ENCODE measurements around the gene NOD1.
A peak's percentile ranks its signal among the peaks of the same experiment; 100 is the strongest.

NOD1 gene

DNA sequence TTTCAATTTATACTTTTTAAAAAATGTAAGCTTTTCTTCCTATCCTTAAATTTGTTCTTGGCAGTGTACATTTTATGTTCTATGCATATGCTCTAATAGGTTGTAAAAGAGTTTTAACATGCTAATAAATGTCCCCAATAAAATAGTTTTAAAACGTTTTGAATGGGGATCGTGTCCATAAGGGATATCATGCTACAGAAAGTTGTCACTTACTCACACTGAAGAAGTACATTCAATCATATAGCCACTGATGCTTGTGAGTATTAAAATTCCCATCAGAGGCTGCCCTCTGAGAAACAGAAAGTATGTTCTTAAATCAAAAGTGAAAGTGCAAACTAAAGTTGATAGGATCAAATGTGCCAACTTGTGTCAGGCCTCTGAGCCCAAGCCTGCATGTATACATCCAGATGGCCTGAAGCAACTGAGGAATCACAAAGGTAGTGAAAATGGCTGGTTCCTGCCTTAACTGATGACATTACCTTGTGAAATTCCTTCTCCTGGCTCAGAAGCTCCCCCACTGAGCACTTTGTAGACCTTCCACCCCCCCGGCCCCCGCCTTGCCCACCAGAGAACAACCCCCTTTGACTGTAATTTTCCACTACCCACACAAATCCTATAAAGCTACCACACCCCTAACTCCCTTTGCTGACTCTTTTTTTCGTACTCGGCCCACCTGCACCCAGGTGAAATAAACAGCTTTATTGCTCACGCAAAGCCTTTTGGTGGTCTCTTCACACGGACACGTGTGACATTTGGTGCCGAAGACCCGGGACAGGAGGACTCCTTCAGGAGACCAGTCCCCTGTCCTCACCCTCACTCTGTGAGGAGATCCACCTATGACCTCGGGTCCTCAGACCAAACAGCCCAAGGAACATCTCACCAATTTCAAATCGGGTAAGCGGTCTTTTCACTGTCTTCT lies 877 bp upstream of the NOD1 start:
- no peaks in the 10 kb centered on the region for H3K9me3 ChIP-seq (ENCODE audit: control insufficient read depth, low read length)
- H3K79me2 ChIP-seq, result peaks cover 4% of the 10 kb centered on the region
- peak overlapping the region; percentile 88 for H3K27ac ChIP-seq
- peak overlapping the region; percentile 75 for H3K4me3 ChIP-seq (ENCODE audit: low read depth, low read length)
- peak overlapping the region; percentile 84 for H2AFZ ChIP-seq
- no peaks in the 10 kb centered on the region for H3K27me3 ChIP-seq (ENCODE audit: control insufficient read depth, insufficient read depth, low read length)
- peak overlapping the region; percentile 54 for H3K9ac ChIP-seq
- TF ChIP-seq, protein P1, sequence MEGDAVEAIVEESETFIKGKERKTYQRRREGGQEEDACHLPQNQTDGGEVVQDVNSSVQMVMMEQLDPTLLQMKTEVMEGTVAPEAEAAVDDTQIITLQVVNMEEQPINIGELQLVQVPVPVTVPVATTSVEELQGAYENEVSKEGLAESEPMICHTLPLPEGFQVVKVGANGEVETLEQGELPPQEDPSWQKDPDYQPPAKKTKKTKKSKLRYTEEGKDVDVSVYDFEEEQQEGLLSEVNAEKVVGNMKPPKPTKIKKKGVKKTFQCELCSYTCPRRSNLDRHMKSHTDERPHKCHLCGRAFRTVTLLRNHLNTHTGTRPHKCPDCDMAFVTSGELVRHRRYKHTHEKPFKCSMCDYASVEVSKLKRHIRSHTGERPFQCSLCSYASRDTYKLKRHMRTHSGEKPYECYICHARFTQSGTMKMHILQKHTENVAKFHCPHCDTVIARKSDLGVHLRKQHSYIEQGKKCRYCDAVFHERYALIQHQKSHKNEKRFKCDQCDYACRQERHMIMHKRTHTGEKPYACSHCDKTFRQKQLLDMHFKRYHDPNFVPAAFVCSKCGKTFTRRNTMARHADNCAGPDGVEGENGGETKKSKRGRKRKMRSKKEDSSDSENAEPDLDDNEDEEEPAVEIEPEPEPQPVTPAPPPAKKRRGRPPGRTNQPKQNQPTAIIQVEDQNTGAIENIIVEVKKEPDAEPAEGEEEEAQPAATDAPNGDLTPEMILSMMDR (IDR thresholded peaks at IDR 0.05), result no peak
- peak overlapping the region; percentile 98 for H3K4me2 ChIP-seq (ENCODE audit: low read length)
- H3K4me1 ChIP-seq, result no peaks in the 10 kb centered on the region
- H3K36me3 ChIP-seq (ENCODE audit: control insufficient read depth, insufficient read depth, low read length), result no peaks in the 10 kb centered on the region

DNA sequence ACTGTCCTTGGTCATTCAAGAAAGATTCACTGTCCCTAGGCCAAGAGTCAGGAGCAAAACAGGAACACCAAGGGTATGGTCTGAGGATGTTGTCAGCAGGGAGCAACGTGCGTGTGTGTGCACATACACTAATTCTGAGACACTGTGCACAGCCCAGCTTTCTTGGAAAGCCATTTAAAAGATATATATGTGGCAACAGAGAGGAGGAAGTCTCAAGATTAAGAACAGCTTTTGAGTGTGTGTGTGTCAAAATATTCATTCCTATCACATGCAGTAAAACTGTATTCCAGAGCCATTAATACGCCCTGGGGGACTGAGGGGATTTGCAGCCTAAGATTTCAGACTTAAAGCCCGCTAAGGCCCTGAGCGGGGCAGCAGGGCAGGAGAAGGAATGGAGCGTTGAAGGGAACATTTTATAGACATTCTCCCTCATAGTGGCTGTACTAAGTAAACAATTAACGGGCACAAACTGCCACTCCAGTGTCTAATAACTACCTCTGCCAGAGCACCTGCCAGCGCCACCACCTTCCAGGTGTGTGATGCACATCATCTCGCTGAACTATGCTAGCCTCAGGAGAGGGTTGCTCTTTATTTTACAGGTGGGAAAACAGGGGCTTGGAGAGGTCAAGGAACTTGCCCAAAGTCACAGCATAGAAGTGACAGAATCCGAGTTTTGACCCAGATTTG lies 2.0 kb downstream of the NOD1 start:
- H3K4me3 ChIP-seq (ENCODE audit: low read depth, low read length), result no peak overlapping the region
- no peaks in the 10 kb centered on the region for H3K27me3 ChIP-seq (ENCODE audit: control insufficient read depth, insufficient read depth, low read length)
- H3K9ac ChIP-seq, result no peak overlapping the region
- TF ChIP-seq, protein P1 (IDR thresholded peaks at IDR 0.05), result no peak
- H3K36me3 ChIP-seq (ENCODE audit: control insufficient read depth, insufficient read depth, low read length), result no peaks in the 10 kb centered on the region
- H3K9me3 ChIP-seq (ENCODE audit: control insufficient read depth, low read length), result no peaks in the 10 kb centered on the region
- H2AFZ ChIP-seq, result no peak overlapping the region
- peaks cover 5% of the 10 kb centered on the region for H3K79me2 ChIP-seq
- H3K4me1 ChIP-seq, result peaks cover 3% of the 10 kb centered on the region
- no peak overlapping the region for H3K4me2 ChIP-seq (ENCODE audit: low read length)
- no peak overlapping the region for H3K27ac ChIP-seq

- Histone ChIP-seq H3K27me3 (ENCODE audit: control insufficient read depth, insufficient read depth, low read length) (no peaks in the 10 kb centered on the region), H3K4me3 (ENCODE audit: low read depth, low read length) (no peak overlapping the region), H2AFZ (no peak overlapping the region), H3K79me2 (peaks cover 5% of the 10 kb centered on the region), H3K27ac (no peak overlapping the region), H3K4me1 (peaks cover 13% of the 10 kb centered on the region), H3K36me3 (ENCODE audit: control insufficient read depth, insufficient read depth, low read length) (no peaks in the 10 kb centered on the region), H3K9me3 (ENCODE audit: control insufficient read depth, low read length) (no peaks in the 10 kb centered on the region), H3K4me2 (ENCODE audit: low read length) (no peak overlapping the region), H3K9ac (no peak overlapping the region)
- TF ChIP-seq, protein P1 (IDR thresholded peaks at IDR 0.05), result no peak
Observed at GRCh38 chr7:30475580-30475979, 3.0 kb downstream of the NOD1 start.

DNA sequence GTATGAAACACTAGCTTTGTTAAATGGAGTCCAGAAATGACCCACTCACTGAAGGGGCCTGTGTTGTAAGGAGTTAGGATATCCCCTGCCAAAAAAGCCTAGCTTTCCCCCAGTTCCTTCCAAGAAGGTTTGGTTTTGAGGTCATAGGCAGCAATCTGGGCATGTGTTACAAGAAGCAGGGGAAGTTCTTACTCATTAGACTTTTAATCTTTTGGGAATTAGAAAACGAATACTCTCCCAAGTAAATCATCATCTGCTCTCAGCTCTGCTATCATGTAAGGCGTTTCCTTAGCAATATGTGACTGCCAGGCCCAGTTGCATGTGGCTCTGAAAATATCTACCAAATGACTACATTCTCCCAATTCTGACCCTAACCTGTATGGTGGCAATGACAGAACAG lies 3.7 kb downstream of the NOD1 start:
- Histone ChIP-seq H3K4me1 (peaks cover 20% of the 10 kb centered on the region), H3K27me3 (ENCODE audit: control insufficient read depth, insufficient read depth, low read length) (no peaks in the 10 kb centered on the region), H3K9ac (no peak overlapping the region), H3K36me3 (ENCODE audit: control insufficient read depth, insufficient read depth, low read length) (no peaks in the 10 kb centered on the region), H3K27ac (no peak overlapping the region), H2AFZ (no peak overlapping the region), H3K4me3 (ENCODE audit: low read depth, low read length) (no peak overlapping the region), H3K4me2 (ENCODE audit: low read length) (no peak overlapping the region), H3K79me2 (peaks cover 5% of the 10 kb centered on the region), H3K9me3 (ENCODE audit: control insufficient read depth, low read length) (no peaks in the 10 kb centered on the region)
- TF ChIP-seq, protein P1 (IDR thresholded peaks at IDR 0.05), result no peak

Data from parathyroid adenoma (tissue), 2 donors.